OCI-LY1 (cell line): ENCODE results near the gene DRICH1.
"Not testable (repeated sequence)": the region's sequence is repeated elsewhere in the genome, so short reads cannot be mapped to it uniquely, and the experiment has no call there.

Experiments used
- H2AFZ ChIP-seq: fragments of 200-600 bp; sonication (generic), shearing (Covaris generic); 2 replicates; pipeline ENCODE4 v1.6.0; 2014; ENCODE audit warnings: antibody characterized with exemption, mild to moderate bottlenecking, low read length
- H3F3A ChIP-seq: fragments of 200-600 bp; sonication (generic), shearing (Covaris generic); 2 replicates; pipeline ENCODE4 v1.6.0; 2014; ENCODE audit warnings: mild to moderate bottlenecking, antibody characterized with exemption, low read length, moderate library complexity; ENCODE audit not compliant: insufficient read depth
- H3K27ac ChIP-seq: fragments of 200-600 bp; sonication (generic); 2 replicates; pipeline ENCODE4 v1.5.1; 2014; ENCODE audit warnings: low read length, mixed run types, mild to moderate bottlenecking, low read depth; ENCODE audit not compliant: poor library complexity, severe bottlenecking
- H3K27me3 ChIP-seq: fragments of 200-600 bp; sonication (generic); 2 replicates; pipeline ENCODE4 v1.6.0; 2014; ENCODE audit warnings: antibody characterized with exemption, mild to moderate bottlenecking, low read length, moderate library complexity; ENCODE audit not compliant: insufficient read depth
- H3K36me3 ChIP-seq: fragments of 200-600 bp; sonication (generic); 2 replicates; pipeline ENCODE4 v1.6.1; 2014; ENCODE audit warnings: mild to moderate bottlenecking, antibody characterized with exemption, low read length, moderate library complexity, mixed read lengths; ENCODE audit not compliant: insufficient read depth
- H3K4me1 ChIP-seq: fragments of 200-600 bp; sonication (generic); 2 replicates; pipeline ENCODE4 v1.5.1; 2014; ENCODE audit warnings: mild to moderate bottlenecking, low read length, moderate library complexity; ENCODE audit not compliant: insufficient read depth, severe bottlenecking
- H3K4me2 ChIP-seq: fragments of 200-600 bp; sonication (generic), shearing (Covaris generic); 2 replicates; pipeline ENCODE4 v1.6.1; 2014; ENCODE audit warnings: low read length
- H3K4me3 ChIP-seq: fragments of 200-600 bp; sonication (generic); 2 replicates; pipeline ENCODE4 v1.5.1; 2014; ENCODE audit warnings: low read length, low read depth, mild to moderate bottlenecking, mixed read lengths; ENCODE audit not compliant: poor library complexity, severe bottlenecking
- H3K79me2 ChIP-seq: fragments of 200-600 bp; shearing (Covaris generic); 2 replicates; pipeline ENCODE4 v1.6.1; 2016; ENCODE audit warnings: mixed run types, low read length, mixed read lengths; ENCODE audit not compliant: insufficient read depth
- H3K9ac ChIP-seq: fragments of 200-600 bp; sonication (generic), shearing (Covaris generic); 2 replicates; pipeline ENCODE4 v1.6.1; 2014; ENCODE audit warnings: mild to moderate bottlenecking, low read length, mixed read lengths
- H3K9me2 ChIP-seq: fragments of 200-600 bp; sonication (generic), shearing (Covaris generic); 2 replicates; pipeline ENCODE4 v1.6.1; 2014; ENCODE audit warnings: low read depth, mild to moderate bottlenecking, low read length, mixed read lengths
- H3K9me3 ChIP-seq: fragments of 200-600 bp; shearing (Covaris generic); 2 replicates; pipeline ENCODE4 v1.6.1; 2014; ENCODE audit warnings: low read length, mixed read lengths
- H4K20me1 ChIP-seq: fragments of 200-600 bp; sonication (generic), shearing (Covaris generic); 2 replicates; pipeline ENCODE4 v1.6.0; 2016; ENCODE audit warnings: mild to moderate bottlenecking, low read length; ENCODE audit not compliant: insufficient read depth
- EZH2 ChIP-seq: fragments of 200-600 bp; sonication (generic), shearing (Covaris generic); IDR thresholded peaks from 2 replicates; pipeline ENCODE4 v1.8.0; 2017; ENCODE audit warnings: borderline replicate concordance, mixed run types, mild to moderate bottlenecking, antibody characterized with exemption, low read length, moderate library complexity, mixed read lengths
- TF ChIP-seq, protein P1 (sequence below): fragments of 200-600 bp; sonication (generic), shearing (Covaris generic); IDR thresholded peaks from 2 replicates; pipeline ENCODE4 v1.5.1; 2017; ENCODE audit warnings: mild to moderate bottlenecking, antibody characterized with exemption, low read length, moderate library complexity, mixed read lengths

The DRICH1 gene

DNA sequence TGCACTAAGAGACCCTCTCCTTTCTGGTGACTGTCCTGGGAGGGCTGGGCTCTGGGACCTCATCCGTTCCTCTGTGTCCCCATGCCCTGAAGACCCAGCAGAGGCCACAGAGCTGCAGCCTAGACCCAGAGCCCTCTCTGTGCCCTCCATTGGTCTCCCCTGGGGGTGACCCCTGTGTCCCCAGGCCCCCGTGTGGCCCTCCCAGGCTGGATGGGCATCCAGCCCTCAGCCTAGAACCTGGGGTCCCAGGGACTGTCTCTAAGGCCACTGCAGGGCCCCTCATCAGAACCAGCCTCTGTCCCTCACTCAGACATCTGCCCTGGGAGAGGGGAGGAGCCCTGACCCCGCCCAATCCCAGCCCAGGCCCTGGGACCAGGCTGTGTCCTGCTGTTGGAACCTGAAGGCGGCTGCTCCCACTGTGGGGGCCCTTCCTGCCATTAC lies 57.7 kb downstream of the DRICH1 start:
- H2AFZ ChIP-seq: no peak overlapping the region
- no peaks in the 10 kb centered on the region for H3K4me1 ChIP-seq
- TF ChIP-seq EZH2: no peak
- TF ChIP-seq, protein P1, sequence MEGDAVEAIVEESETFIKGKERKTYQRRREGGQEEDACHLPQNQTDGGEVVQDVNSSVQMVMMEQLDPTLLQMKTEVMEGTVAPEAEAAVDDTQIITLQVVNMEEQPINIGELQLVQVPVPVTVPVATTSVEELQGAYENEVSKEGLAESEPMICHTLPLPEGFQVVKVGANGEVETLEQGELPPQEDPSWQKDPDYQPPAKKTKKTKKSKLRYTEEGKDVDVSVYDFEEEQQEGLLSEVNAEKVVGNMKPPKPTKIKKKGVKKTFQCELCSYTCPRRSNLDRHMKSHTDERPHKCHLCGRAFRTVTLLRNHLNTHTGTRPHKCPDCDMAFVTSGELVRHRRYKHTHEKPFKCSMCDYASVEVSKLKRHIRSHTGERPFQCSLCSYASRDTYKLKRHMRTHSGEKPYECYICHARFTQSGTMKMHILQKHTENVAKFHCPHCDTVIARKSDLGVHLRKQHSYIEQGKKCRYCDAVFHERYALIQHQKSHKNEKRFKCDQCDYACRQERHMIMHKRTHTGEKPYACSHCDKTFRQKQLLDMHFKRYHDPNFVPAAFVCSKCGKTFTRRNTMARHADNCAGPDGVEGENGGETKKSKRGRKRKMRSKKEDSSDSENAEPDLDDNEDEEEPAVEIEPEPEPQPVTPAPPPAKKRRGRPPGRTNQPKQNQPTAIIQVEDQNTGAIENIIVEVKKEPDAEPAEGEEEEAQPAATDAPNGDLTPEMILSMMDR: no peak
- no peaks in the 10 kb centered on the region for H3K9me2 ChIP-seq
- no peaks in the 10 kb centered on the region for H3F3A ChIP-seq
- H3K27me3 ChIP-seq: peaks cover 7% of the 10 kb centered on the region; the same call in 1 of the 2 replicates
- H3K4me3 ChIP-seq: no peak overlapping the region
- H3K9ac ChIP-seq: no peak overlapping the region
- no peaks in the 10 kb centered on the region for H3K79me2 ChIP-seq
- H3K9me3 ChIP-seq: no peaks in the 10 kb centered on the region
- H3K4me2 ChIP-seq: no peak overlapping the region
- H4K20me1 ChIP-seq: no peaks in the 10 kb centered on the region
- H3K36me3 ChIP-seq: no peaks in the 10 kb centered on the region
- no peak overlapping the region for H3K27ac ChIP-seq

DNA sequence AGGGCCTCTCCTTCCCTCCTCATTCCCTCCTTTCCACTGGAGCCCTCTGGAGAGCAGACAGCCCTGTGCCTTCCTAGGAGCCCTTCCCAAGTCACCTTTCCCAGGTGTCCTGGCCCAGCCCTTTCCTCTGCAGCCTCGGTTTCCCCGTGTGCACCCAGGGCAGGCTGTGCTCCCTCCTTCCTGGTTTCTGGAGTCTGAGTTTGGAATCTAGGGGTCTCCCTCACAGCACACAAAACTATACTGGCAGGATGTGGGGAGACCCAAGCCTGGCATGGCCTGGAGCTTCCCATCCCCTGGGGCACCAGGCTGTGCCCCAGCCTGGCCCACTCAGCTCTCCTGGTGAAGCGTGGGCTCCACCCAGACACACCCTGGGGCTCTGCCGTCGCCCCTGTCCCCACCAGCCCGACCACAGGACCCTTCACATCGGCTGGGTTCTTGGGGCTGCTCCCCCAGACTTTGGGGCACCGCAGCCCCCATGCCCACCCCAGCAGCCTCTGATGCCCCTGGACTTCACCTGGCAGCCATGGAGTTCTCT lies 58.4 kb downstream of the DRICH1 start:
- not testable (repeated sequence) for H3K9me2 ChIP-seq, H3K36me3 ChIP-seq, H3K79me2 ChIP-seq, H3K4me1 ChIP-seq, H3K4me3 ChIP-seq, H3K9ac ChIP-seq, H3K27ac ChIP-seq, H3K27me3 ChIP-seq, H3K9me3 ChIP-seq, H3F3A ChIP-seq, H4K20me1 ChIP-seq, H3K4me2 ChIP-seq, H2AFZ ChIP-seq

DNA sequence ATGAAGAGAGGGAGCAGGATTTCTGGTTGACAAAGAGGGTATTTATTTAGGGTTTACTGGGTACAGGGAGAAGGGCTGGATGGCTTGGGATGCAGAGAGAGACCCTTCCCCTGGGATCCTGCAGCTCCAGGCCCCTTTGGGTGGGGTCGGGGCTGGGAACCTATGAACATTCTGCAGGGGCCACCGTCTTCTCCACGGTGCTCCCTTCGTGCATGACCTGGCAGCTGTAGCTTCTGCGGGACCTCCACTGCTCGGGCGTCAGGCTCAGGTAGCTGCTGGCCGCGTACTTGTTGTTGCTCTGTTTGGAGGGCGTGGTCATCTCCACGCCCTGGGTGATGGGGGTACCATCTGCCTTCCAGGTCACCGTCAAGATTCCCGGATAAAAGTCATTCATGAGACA lies 59.0 kb downstream of the DRICH1 start:
- not testable (repeated sequence) for H3K9me2 ChIP-seq, H3K27ac ChIP-seq, H3K9me3 ChIP-seq, H3F3A ChIP-seq, H3K36me3 ChIP-seq, H3K79me2 ChIP-seq, H2AFZ ChIP-seq, H3K4me2 ChIP-seq, H3K27me3 ChIP-seq, H4K20me1 ChIP-seq, H3K4me1 ChIP-seq, H3K9ac ChIP-seq, H3K4me3 ChIP-seq

DNA sequence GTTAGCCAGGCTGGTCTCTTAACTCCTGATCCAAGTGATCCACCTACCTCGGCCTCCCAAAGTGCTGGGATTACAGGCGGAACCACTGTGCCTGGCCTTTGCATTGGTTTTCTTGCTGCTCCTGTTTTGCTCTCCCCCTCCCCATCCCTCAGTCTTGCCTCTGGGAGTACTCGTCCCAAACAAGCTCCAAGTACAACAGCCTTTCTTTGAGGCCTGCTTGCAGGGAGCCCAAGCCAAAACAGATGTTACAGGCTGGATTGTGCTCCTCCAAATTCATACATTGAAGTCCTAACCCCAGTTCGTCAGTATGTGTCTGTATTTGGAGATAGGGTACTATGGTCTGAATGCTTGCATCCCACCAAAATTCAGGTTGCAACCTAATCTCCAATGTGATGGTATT lies 60.6 kb downstream of the DRICH1 start:
- Histone ChIP-seq H3K4me3 (no peak overlapping the region), H3K9me2 (no peaks in the 10 kb centered on the region), H3K36me3 (no peaks in the 10 kb centered on the region), H2AFZ (no peak overlapping the region), H3K9ac (no peak overlapping the region), H3K4me2 (no peak overlapping the region), H3K4me1 (no peaks in the 10 kb centered on the region), H3K27me3 (peaks cover 7% of the 10 kb centered on the region; the same call in 1 of the 2 replicates), H4K20me1 (no peaks in the 10 kb centered on the region), H3F3A (no peaks in the 10 kb centered on the region), H3K79me2 (no peaks in the 10 kb centered on the region), H3K27ac (no peak overlapping the region), H3K9me3 (no peaks in the 10 kb centered on the region)
- TF ChIP-seq, protein P1: no peak
- TF ChIP-seq EZH2: no peak
